GM13976 (cell line): ENCODE data around the gene POLR2L.
A peak's percentile ranks its signal among the peaks of the same experiment; 100 is the strongest.

ENCODE experiments used
- DNase-seq: peaks from one replicate; pipeline ENCODE4 v3.0.0; 2012; ENCODE audit warnings: low spot score
- CTCF ChIP-seq: IDR thresholded peaks from 2 replicates; pipeline ENCODE4 v1.5.1; 2012; ENCODE audit warnings: borderline replicate concordance, mild to moderate bottlenecking; ENCODE audit not compliant: insufficient read depth; ENCODE audit errors: extremely low read depth, missing control alignments, control extremely low read depth
- in situ Hi-C: fragments of 300-500 bp; cut with MboI; formaldehyde crosslinking; loops from one replicate; pipeline ENCODE4 v1.12.0; 2022; ENCODE audit warnings: low sequenced_read_pairs, mixed read lengths, inconsistent platforms; ENCODE audit not compliant: unreplicated experiment

Gene POLR2L

GRCh38 chr11:831118-831864, 11.0 kb downstream of the POLR2L start:
- no peak for TF ChIP-seq CTCF
- in situ Hi-C loops: no loop called here
- DNase-seq: no peak

DNA sequence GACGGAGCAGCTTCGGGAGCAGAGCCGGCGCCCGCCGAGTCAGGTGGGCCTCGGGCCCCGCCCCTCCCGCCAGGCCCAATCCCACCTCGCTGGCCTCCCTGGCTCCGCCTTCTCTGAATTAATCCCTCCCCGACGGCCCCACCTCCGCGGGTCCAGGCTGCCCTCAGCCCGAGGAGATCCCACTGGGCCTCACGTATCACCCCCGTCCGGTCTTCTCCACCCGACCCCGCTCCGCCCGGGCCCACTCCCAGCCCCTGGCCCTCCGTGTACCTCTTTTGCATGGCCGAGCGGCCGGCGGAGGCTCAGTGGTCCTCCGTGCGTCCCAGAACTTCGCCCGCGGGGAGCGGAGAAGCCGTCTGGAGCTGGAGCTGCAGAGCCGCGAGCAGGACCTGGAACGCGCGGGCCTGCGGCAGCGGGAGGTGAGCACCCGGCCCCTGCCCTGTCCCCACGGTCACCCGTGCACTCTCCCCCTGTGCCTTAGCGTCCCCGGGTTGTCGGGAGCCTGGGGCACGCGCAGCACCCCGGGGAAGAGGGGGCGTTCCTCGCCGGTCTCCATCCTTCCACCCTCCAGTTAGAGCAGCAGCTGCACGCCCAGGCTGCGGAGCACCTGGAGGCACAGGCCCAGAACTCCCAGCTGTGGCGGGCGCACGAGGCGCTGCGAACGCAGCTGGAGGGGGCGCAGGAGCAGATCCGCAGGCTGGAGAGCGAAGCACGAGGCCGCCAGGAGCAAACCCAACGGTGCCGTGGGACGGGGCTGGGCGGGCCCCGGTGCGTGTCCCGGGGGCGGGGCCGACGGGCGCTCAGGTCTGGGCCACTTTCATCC, 11.8 kb downstream of the POLR2L start:
- in situ Hi-C loops: no loop called here
- DNase-seq: peak; percentile 86
- no peak for TF ChIP-seq CTCF

DNA sequence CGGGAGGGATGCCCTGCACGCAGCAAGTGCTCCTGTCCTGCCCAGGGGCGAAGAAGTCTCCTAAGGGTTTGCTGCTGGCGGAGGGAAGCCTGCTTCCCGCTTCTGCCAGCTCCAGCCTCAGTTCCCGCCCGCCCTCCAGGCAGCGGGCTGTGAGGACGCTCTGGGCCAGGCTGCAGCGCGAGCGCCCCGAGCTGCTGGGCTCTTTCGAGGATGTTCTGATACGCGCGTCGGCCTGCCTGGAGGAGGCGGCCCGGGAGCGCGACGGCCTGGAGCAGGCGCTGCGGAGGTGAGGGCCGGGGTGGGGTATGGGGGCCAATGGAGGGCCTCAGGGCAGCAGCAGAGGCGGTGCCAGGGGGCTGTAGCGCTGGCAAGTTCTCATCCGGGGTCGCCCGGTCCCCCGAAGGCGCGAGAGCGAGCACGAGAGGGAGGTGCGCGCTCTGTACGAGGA, 12.5 kb downstream of the POLR2L start:
- in situ Hi-C loops: no loop called here
- TF ChIP-seq CTCF: no peak
- DNase-seq: no peak

DNA sequence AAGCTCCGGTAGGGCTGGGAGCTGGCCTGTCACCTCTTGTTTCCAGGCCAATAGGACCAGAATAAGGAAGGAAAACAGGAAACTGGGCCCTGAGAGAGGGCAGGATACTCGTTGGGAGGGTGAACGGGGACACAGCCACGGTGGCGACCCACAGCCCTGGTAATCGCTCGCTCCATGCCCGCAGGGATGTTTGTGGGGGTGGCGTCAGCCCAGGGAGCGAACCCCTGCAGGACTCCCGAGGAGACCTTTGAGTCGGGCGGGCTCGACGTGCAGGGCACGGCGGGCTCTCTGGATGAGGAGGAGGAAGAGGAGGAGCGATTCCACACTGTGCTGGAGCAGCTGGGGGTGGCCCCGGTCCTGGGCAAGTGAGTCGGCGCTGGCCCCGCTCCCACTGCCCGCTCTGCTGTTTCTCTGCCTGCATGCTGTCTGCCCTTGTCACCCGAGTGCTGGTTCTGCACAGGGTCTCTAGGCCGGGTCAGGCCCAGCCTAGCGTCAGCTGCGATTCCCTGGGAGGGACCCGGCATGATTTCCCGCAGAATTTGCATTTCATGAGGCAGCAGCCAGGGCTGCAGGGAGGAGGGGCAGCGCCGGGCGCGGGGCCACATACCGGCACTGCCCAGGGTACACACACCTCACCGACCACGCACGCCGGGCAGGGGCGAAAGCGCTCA, 13.0 kb downstream of the POLR2L start:
- TF ChIP-seq CTCF: no peak
- DNase-seq: no peak
- in situ Hi-C loops: no loop called here

- TF ChIP-seq CTCF: no peak
- in situ Hi-C loops: no loop called here
- no peak for DNase-seq
Observed at GRCh38 chr11:828506-829175, 13.7 kb downstream of the POLR2L start.

DNA sequence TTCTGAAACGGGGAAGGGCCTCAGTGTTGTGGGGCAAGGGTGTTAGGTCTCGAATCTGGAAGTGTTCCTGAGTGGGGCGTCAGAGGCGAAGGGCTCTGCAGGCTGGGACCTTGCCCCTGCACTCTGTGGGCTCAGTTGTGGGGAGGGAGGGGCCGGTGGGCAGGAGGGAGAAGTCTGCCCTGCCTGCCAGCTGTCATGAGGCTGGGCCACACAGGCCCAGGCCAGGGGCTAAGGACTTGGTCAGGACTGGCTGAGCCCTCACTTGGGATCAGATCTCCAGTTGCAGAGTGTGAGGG, 14.5 kb downstream of the POLR2L start, which contains the start of gene CRACR2B:
Gene CRACR2B (plus strand): TSS at position 23 of the 296 bp plus-strand sequence. CDS start 689 bp downstream, outside the sequence.
- DNase-seq: no peak
- in situ Hi-C loops: no loop called here
- no peak for TF ChIP-seq CTCF
